ENCODE measurements around the gene CD302.
"Not testable (repeated sequence)": the region's sequence is repeated elsewhere in the genome, so short reads cannot be mapped to it uniquely, and the experiment has no call there.

Gene CD302

DNA sequence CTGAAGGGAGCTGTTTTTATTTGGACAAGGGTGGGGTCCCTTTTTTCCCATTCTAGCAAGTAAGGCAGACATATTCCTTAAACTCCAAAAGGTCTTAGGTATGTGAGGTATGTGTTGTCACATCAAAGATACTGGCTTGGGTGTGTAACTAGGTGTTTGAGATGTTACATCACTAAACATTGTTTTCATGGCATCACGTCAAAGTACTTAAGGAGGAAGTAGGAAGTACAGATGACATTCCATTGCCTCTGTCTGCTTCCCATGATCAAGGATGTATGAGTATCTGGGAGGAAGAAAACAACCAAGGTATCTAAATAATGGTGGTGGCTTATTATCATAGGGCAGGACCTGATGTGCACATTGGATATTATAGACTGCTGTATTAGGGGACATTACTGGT, 39.3 kb downstream of the CD302 start:
- H3K27me3 ChIP-seq (replicated peaks; ENCODE audit: control insufficient read depth, insufficient read depth, low read length, poor library complexity, severe bottlenecking), result no peaks in the 10 kb centered on the region
- H3K4me1 ChIP-seq (ENCODE audit: control insufficient read depth, insufficient read depth, low read length, poor library complexity, severe bottlenecking), result no peaks in the 10 kb centered on the region
- peaks cover 56% of the 10 kb centered on the region for H3K36me3 ChIP-seq (ENCODE audit: control insufficient read depth, insufficient read depth, low read length)
- H3K27ac ChIP-seq (ENCODE audit: insufficient read depth, low read length, poor library complexity, severe bottlenecking), result no peak overlapping the region
- H3K9me3 ChIP-seq (ENCODE audit: control insufficient read depth, low read length), result no peaks in the 10 kb centered on the region
- no peak overlapping the region for H3K4me3 ChIP-seq (ENCODE audit: insufficient read depth, low read depth, low read length, poor library complexity, severe bottlenecking)
- no peak for DNase-seq

DNA sequence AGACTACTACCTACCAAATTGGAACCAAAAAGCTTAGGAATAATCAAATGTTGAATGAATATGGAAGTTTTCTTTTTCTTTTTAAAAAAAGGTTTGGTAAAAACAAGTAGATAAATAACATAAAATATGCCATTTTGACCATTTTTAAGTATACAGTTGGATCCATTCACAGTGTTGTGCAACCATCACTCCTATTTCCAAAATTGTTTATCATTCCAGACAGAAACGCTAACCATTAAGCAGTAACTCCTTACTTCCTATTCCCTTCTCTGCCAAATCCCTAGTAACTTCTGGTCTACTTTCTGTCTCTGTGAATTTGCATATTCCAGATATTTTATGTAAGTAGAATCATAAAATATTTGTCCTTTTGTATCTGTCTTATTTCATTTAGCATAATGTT, 39.8 kb downstream of the CD302 start:
- Histone ChIP-seq H3K36me3 (ENCODE audit: control insufficient read depth, insufficient read depth, low read length) (peaks cover 53% of the 10 kb centered on the region), H3K4me3 (ENCODE audit: insufficient read depth, low read depth, low read length, poor library complexity, severe bottlenecking) (no peak overlapping the region)

DNA sequence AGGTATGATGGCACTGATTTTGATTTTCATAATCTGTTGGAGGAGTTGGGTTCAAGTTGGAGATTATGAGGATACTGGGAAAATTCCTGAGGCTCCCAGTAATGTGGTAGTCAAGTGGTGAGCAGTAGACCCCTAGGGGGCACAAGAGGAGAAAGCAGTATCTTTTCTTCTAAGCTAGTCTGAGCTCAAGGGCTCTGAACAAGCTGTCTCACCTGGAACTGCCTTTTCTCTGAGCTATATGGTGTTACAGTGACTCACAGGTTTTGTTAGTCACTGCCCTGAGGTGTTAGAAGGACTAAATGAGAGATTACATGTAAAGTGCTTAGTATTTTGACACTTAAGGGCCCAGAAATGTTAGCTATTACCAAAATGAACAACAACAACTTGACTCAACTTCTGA, 42.2 kb downstream of the CD302 start:
- no peak overlapping the region for H3K27ac ChIP-seq (ENCODE audit: insufficient read depth, low read length, poor library complexity, severe bottlenecking)
- no peak for DNase-seq
- H3K27me3 ChIP-seq (replicated peaks; ENCODE audit: control insufficient read depth, insufficient read depth, low read length, poor library complexity, severe bottlenecking), result no peaks in the 10 kb centered on the region
- H3K36me3 ChIP-seq (ENCODE audit: control insufficient read depth, insufficient read depth, low read length), result peaks cover 42% of the 10 kb centered on the region
- no peak overlapping the region for H3K4me3 ChIP-seq (ENCODE audit: insufficient read depth, low read depth, low read length, poor library complexity, severe bottlenecking)
- no peaks in the 10 kb centered on the region for H3K9me3 ChIP-seq (ENCODE audit: control insufficient read depth, low read length)
- H3K4me1 ChIP-seq (ENCODE audit: control insufficient read depth, insufficient read depth, low read length, poor library complexity, severe bottlenecking), result no peaks in the 10 kb centered on the region

More for the DNA sequence above, 39.8 kb downstream of the CD302 start:
- Histone ChIP-seq H3K27ac (ENCODE audit: insufficient read depth, low read length, poor library complexity, severe bottlenecking) (no peak overlapping the region), H3K27me3 (replicated peaks; ENCODE audit: control insufficient read depth, insufficient read depth, low read length, poor library complexity, severe bottlenecking) (no peaks in the 10 kb centered on the region), H3K4me1 (ENCODE audit: control insufficient read depth, insufficient read depth, low read length, poor library complexity, severe bottlenecking) (no peaks in the 10 kb centered on the region), H3K9me3 (ENCODE audit: control insufficient read depth, low read length) (no peaks in the 10 kb centered on the region)
- no peak for DNase-seq

DNA sequence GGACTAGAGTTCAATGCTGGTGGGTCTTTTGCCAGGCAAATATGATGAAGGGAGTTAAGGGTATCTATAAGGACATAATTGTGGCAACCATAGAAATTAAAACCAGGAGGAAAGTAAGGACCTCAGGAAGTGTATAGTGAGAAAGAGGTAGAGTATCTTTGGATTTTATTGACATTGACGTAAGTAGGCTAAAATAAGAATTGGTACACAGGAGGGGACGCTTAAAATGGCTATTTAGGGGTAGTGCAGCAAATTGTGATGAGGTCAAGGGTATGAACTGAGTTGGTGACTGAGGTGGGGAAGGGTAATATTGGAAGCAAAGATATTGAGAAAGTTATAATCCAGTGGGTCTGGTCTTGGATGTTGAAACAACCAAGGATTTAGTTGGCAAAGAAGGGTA, 43.0 kb downstream of the CD302 start:
- H3K4me3 ChIP-seq (ENCODE audit: insufficient read depth, low read depth, low read length, poor library complexity, severe bottlenecking), result no peak overlapping the region
- no peak for DNase-seq
- peaks cover 42% of the 10 kb centered on the region for H3K36me3 ChIP-seq (ENCODE audit: control insufficient read depth, insufficient read depth, low read length)
- H3K27ac ChIP-seq (ENCODE audit: insufficient read depth, low read length, poor library complexity, severe bottlenecking), result no peak overlapping the region
- H3K9me3 ChIP-seq (ENCODE audit: control insufficient read depth, low read length), result no peaks in the 10 kb centered on the region
- H3K4me1 ChIP-seq (ENCODE audit: control insufficient read depth, insufficient read depth, low read length, poor library complexity, severe bottlenecking), result no peaks in the 10 kb centered on the region
- no peaks in the 10 kb centered on the region for H3K27me3 ChIP-seq (replicated peaks; ENCODE audit: control insufficient read depth, insufficient read depth, low read length, poor library complexity, severe bottlenecking)

DNA sequence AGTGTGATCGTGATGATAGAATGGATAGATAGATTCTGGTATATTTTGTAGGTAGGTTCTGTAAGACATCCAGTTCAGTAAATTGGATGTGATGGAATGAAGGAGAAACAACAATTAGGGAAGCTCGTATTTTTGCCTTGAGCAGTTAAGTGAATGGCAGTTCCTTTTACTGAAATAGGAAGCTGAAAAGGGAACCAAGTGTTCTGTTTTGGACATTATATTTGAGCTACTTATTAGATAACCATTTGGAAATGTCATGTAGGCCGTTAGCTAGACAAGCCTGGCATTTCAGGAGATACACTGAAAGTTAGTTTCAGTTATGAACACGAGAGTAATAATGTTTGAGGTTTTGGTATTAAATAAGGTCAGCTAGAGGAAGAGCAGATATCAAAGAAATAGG, 44.2 kb downstream of the CD302 start:
- Histone ChIP-seq H3K4me1 (ENCODE audit: control insufficient read depth, insufficient read depth, low read length, poor library complexity, severe bottlenecking) (no peaks in the 10 kb centered on the region), H3K4me3 (ENCODE audit: insufficient read depth, low read depth, low read length, poor library complexity, severe bottlenecking) (no peak overlapping the region), H3K27me3 (replicated peaks; ENCODE audit: control insufficient read depth, insufficient read depth, low read length, poor library complexity, severe bottlenecking) (no peaks in the 10 kb centered on the region), H3K27ac (ENCODE audit: insufficient read depth, low read length, poor library complexity, severe bottlenecking) (no peak overlapping the region), H3K9me3 (ENCODE audit: control insufficient read depth, low read length) (no peaks in the 10 kb centered on the region), H3K36me3 (ENCODE audit: control insufficient read depth, insufficient read depth, low read length) (peaks cover 36% of the 10 kb centered on the region)
- DNase-seq, result no peak

DNA sequence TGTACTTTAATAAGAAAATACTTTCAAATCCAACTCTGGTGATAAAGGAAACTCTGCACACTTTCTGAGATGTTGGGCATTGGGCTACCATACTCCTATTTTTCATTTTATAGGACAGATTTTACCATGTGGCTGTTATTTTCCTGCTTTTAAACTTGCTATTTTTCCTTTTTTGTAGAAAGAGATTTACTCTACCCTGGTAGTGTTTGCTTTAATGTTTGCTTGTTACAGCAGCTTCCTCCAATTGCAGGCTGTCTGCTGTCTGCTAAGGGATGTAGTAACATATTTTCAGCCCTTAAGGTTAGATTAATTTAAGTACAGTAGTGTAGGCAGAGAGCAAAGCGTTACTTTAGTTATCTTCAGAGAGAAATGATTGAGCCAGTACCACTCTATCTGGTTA, 47.1 kb downstream of the CD302 start:
- DNase-seq, result no peak
- no peaks in the 10 kb centered on the region for H3K9me3 ChIP-seq (ENCODE audit: control insufficient read depth, low read length)
- H3K36me3 ChIP-seq (ENCODE audit: control insufficient read depth, insufficient read depth, low read length), result peaks cover 41% of the 10 kb centered on the region
- H3K27ac ChIP-seq (ENCODE audit: insufficient read depth, low read length, poor library complexity, severe bottlenecking), result no peak overlapping the region
- no peaks in the 10 kb centered on the region for H3K4me1 ChIP-seq (ENCODE audit: control insufficient read depth, insufficient read depth, low read length, poor library complexity, severe bottlenecking)
- no peak overlapping the region for H3K4me3 ChIP-seq (ENCODE audit: insufficient read depth, low read depth, low read length, poor library complexity, severe bottlenecking)
- no peaks in the 10 kb centered on the region for H3K27me3 ChIP-seq (replicated peaks; ENCODE audit: control insufficient read depth, insufficient read depth, low read length, poor library complexity, severe bottlenecking)

DNA sequence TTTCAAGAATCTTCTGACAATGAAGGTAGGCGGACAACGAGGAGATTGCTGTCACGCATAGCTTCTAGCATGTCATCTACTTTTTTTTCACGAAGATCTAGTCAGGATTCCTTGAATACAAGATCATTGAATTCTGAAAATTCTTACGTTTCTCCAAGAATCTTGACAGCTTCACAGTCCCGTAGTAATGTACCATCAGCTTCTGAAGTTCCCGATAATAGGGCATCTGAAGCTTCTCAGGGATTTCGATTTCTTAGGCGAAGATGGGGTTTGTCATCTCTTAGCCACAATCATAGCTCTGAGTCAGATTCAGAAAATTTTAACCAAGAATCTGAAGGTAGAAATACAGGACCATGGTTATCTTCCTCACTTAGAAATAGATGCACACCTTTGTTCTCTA, 49.9 kb downstream of the CD302 start:
- Histone ChIP-seq H3K36me3 (ENCODE audit: control insufficient read depth, insufficient read depth, low read length) (peaks cover 38% of the 10 kb centered on the region), H3K27ac (ENCODE audit: insufficient read depth, low read length, poor library complexity, severe bottlenecking) (no peak overlapping the region), H3K4me1 (ENCODE audit: control insufficient read depth, insufficient read depth, low read length, poor library complexity, severe bottlenecking) (no peaks in the 10 kb centered on the region), H3K27me3 (replicated peaks; ENCODE audit: control insufficient read depth, insufficient read depth, low read length, poor library complexity, severe bottlenecking) (no peaks in the 10 kb centered on the region), H3K4me3 (ENCODE audit: insufficient read depth, low read depth, low read length, poor library complexity, severe bottlenecking) (no peak overlapping the region), H3K9me3 (ENCODE audit: control insufficient read depth, low read length) (no peaks in the 10 kb centered on the region)
- DNase-seq, result no peak

DNA sequence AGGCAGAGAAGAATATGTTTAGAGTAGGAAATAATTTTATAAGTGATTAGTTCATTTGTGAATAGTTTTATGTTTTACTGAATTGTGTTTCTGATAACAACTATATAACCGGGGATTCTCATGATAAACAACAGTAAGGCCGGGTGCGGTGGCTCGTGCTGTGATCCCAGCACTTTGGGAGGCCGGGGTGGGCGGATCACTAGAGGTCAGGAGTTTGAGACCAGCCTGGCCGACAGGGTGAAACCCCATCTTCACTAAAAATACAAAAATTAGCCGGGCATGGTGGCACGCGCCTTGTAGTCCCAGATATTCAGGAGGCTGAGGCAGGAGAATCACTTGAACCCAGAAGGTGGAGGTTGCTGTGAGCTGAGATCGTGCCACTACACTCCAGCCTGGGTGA, 52.8 kb downstream of the CD302 start:
- H3K36me3 ChIP-seq (ENCODE audit: control insufficient read depth, insufficient read depth, low read length), result peaks cover 27% of the 10 kb centered on the region
- not testable (repeated sequence) for H3K27ac ChIP-seq (ENCODE audit: insufficient read depth, low read length, poor library complexity, severe bottlenecking); DNase-seq

DNA sequence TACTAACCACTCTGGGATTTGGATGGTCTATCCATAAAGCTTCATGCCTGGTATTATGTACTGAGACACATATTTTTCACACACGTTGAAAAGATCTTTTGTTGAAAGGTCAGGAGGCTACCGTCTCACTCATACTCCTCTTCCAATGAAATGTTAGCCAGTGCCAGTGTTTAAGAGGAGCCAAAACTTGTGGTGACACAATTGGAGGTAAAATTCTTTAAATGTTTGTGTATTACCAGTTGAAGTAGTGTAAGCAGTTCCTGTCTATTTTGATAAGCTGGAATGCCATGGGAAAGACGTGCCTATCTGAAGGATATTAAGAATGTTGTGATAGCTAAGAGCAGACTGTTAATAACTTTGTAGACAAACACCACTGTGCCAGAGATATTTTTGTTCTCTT, 53.6 kb downstream of the CD302 start:
- H3K27me3 ChIP-seq (replicated peaks; ENCODE audit: control insufficient read depth, insufficient read depth, low read length, poor library complexity, severe bottlenecking), result no peaks in the 10 kb centered on the region
- no peaks in the 10 kb centered on the region for H3K9me3 ChIP-seq (ENCODE audit: control insufficient read depth, low read length)
- no peaks in the 10 kb centered on the region for H3K4me1 ChIP-seq (ENCODE audit: control insufficient read depth, insufficient read depth, low read length, poor library complexity, severe bottlenecking)
- H3K36me3 ChIP-seq (ENCODE audit: control insufficient read depth, insufficient read depth, low read length), result peaks cover 27% of the 10 kb centered on the region
- H3K4me3 ChIP-seq (ENCODE audit: insufficient read depth, low read depth, low read length, poor library complexity, severe bottlenecking), result no peak overlapping the region
- H3K27ac ChIP-seq (ENCODE audit: insufficient read depth, low read length, poor library complexity, severe bottlenecking), result no peak overlapping the region
- no peak for DNase-seq

More for the DNA sequence above, 52.8 kb downstream of the CD302 start:
- not testable (repeated sequence) for H3K9me3 ChIP-seq (ENCODE audit: control insufficient read depth, low read length); H3K27me3 ChIP-seq (replicated peaks; ENCODE audit: control insufficient read depth, insufficient read depth, low read length, poor library complexity, severe bottlenecking); H3K4me3 ChIP-seq (ENCODE audit: insufficient read depth, low read depth, low read length, poor library complexity, severe bottlenecking); H3K4me1 ChIP-seq (ENCODE audit: control insufficient read depth, insufficient read depth, low read length, poor library complexity, severe bottlenecking)

DNA sequence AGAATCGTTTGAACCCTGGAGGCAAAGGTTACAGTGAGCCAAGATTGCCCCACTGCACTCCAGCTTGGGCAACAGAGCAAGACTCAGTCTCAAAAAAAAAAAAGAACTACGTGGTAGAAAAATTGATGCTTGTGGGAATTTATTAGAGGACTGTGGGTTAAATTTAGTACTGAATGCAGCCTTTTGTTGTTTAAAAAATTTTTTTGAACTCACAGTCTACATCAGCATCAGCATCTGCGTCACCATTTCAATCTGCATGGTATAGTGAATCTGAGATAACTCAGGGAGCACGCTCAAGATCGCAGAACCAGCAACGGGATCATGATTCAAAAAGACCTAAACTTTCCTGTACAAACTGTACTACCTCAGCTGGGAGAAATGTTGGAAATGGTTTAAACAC, 55.2 kb downstream of the CD302 start:
- Histone ChIP-seq H3K36me3 (ENCODE audit: control insufficient read depth, insufficient read depth, low read length) (peaks cover 25% of the 10 kb centered on the region), H3K4me1 (ENCODE audit: control insufficient read depth, insufficient read depth, low read length, poor library complexity, severe bottlenecking) (no peaks in the 10 kb centered on the region), H3K9me3 (ENCODE audit: control insufficient read depth, low read length) (no peaks in the 10 kb centered on the region), H3K27ac (ENCODE audit: insufficient read depth, low read length, poor library complexity, severe bottlenecking) (no peak overlapping the region), H3K4me3 (ENCODE audit: insufficient read depth, low read depth, low read length, poor library complexity, severe bottlenecking) (no peak overlapping the region), H3K27me3 (replicated peaks; ENCODE audit: control insufficient read depth, insufficient read depth, low read length, poor library complexity, severe bottlenecking) (no peaks in the 10 kb centered on the region)
- no peak for DNase-seq

Measured in effector memory CD4-positive, alpha-beta T cell (primary cell).